Activated B cell treated with CpG ODN at 0.5 μM for 24 hours (primary cell): ENCODE results near the gene COL23A1. TPM values are rescaled to one million over a fixed set of nuclear protein-coding genes. Genes with fewer than 3 reads are reported as not detected.

ENCODE experiments used
- ATAC-seq: fragments of 200-7000 bp; cut with Tn5 transposase; one replicate; pipeline ENCODE4 v1.10.0; 2021; ENCODE audit warnings: low read depth, mild to moderate bottlenecking, moderate library complexity
- CTCF ChIA-PET: fragments of 350-600 bp; sonication (Branson Sonifier 250); formaldehyde crosslinking; loops from one replicate; lab custom pipeline; 2021; ENCODE audit warnings: antibody characterized with exemption; lab: Charles Lee
- POLR2A ChIA-PET: fragments of 350-600 bp; sonication (Branson Sonifier 250); formaldehyde crosslinking; loops from one replicate; lab custom pipeline; 2021; ENCODE audit warnings: antibody characterized with exemption; lab: Charles Lee
- DNase-seq: peaks from one replicate; pipeline ENCODE4 v3.0.0; 2022
- H3K27ac Mint-ChIP-seq: one replicate; pipeline ENCODE4 v1.8.0; 2020; ENCODE audit warnings: mixed read lengths
- H3K27me3 Mint-ChIP-seq: one replicate; pipeline ENCODE4 v1.8.0; 2021; ENCODE audit warnings: mixed read lengths
- H3K36me3 Mint-ChIP-seq: one replicate; pipeline ENCODE4 v1.8.0; 2021; ENCODE audit warnings: low read depth, mixed read lengths
- H3K4me1 Mint-ChIP-seq: one replicate; pipeline ENCODE4 v1.8.0; 2021; ENCODE audit warnings: mixed read lengths
- H3K4me3 Mint-ChIP-seq: one replicate; pipeline ENCODE4 v1.8.0; 2020; ENCODE audit warnings: mild to moderate bottlenecking, mixed read lengths
- H3K9me3 Mint-ChIP-seq: one replicate; pipeline ENCODE4 v1.8.0; 2020; ENCODE audit warnings: mixed read lengths
- intact Hi-C: fragments of 100-400 bp; cut with micrococcal nuclease; formaldehyde crosslinking; loops from one replicate; pipeline ENCODE4 v1.15.1; 2024
- total RNA-seq: library from RNA; stranded (reverse); gene quantifications from 2 replicates; pipeline ENCODE4 v1.2.3, GENCODE V29; 2022
- TF ChIP-seq, protein P1 (sequence below): fragments of 200-600 bp; IDR thresholded peaks from one replicate; pipeline ENCODE4 v1.8.0; 2022; ENCODE audit warnings: antibody characterized with exemption, mild to moderate bottlenecking

COL23A1 gene
- total RNA-seq, 1 donor from 2014 or later, result not detected

DNA sequence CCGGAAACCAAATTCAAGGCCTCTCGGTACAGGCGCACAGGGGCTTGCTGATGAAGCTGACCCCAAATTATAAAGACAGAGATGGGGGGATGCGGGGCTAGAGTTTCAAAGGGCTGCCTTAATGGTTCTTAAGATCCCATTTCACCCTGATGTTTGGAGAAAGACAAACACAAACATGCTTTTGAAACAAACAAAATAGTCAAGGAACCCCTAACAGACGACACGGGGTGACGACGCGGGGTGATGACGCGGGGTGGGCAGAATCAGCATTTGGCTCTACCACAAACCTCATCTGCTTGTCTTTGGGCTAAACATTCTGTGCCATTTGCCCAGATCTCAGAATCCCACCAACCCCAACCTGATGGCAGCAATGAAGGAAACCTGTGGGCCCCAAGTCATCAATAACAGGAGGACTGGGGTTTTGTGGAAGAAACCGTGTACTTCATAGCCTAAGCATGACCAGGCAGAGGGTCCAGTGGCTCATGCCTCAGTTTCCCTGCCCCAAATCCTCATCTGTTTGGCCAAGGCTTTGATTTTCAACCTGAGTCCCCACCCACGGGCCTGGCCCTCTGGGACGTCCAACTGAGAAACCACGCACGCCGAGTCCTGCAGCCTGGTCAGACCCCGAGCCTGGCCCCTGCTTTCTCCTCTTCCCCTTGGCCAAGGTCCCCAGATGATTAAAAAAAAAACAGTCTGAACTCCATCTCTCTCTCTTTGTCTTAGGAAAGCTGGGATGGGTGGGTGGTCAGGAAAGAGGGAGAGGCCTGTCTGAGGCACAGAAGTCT, 148.5 kb downstream of the COL23A1 start:
- Mint-ChIP-seq H3K36me3 (no peaks in the 10 kb centered on the region), H3K4me3 (no peak overlapping the region), H3K9me3 (no peaks in the 10 kb centered on the region), H3K27me3 (no peaks in the 10 kb centered on the region), H3K4me1 (peaks cover 10% of the 10 kb centered on the region), H3K27ac (no peak overlapping the region)
- intact Hi-C loops, result no loop called here
- TF ChIP-seq, protein P1, sequence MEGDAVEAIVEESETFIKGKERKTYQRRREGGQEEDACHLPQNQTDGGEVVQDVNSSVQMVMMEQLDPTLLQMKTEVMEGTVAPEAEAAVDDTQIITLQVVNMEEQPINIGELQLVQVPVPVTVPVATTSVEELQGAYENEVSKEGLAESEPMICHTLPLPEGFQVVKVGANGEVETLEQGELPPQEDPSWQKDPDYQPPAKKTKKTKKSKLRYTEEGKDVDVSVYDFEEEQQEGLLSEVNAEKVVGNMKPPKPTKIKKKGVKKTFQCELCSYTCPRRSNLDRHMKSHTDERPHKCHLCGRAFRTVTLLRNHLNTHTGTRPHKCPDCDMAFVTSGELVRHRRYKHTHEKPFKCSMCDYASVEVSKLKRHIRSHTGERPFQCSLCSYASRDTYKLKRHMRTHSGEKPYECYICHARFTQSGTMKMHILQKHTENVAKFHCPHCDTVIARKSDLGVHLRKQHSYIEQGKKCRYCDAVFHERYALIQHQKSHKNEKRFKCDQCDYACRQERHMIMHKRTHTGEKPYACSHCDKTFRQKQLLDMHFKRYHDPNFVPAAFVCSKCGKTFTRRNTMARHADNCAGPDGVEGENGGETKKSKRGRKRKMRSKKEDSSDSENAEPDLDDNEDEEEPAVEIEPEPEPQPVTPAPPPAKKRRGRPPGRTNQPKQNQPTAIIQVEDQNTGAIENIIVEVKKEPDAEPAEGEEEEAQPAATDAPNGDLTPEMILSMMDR, result no peak
- ChIA-PET CTCF (no interaction called here), POLR2A (no interaction called here)
- DNase-seq, result no peak
- no peak for ATAC-seq

DNA sequence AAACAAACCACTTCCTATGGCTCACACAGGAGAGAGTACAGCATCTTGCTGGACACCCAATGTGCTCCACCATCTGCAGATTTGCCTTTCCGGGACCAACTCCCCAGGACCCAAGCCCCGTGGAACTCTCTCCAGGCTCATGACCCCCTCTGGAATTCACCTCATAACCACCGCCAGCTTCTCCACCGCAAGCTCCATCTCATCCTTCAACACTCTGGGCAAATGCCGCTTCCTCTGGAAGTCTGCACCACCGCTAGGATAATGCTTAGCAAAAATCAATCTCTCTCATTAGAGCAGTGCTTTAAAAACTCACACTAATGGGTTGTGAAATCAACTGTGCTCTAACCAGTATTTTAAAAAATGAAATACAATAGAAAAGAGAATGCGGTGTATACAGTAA, 150.0 kb downstream of the COL23A1 start:
- Mint-ChIP-seq H3K4me1 (peaks cover 10% of the 10 kb centered on the region), H3K27ac (no peak overlapping the region), H3K27me3 (no peaks in the 10 kb centered on the region), H3K4me3 (no peak overlapping the region), H3K9me3 (no peaks in the 10 kb centered on the region), H3K36me3 (no peaks in the 10 kb centered on the region)
- intact Hi-C loops, result no loop called here
- ATAC-seq (no peak), DNase-seq (no peak)
- CTCF ChIA-PET, result no interaction called here
- TF ChIP-seq, protein P1, result no peak
- POLR2A ChIA-PET, result no interaction called here

DNA sequence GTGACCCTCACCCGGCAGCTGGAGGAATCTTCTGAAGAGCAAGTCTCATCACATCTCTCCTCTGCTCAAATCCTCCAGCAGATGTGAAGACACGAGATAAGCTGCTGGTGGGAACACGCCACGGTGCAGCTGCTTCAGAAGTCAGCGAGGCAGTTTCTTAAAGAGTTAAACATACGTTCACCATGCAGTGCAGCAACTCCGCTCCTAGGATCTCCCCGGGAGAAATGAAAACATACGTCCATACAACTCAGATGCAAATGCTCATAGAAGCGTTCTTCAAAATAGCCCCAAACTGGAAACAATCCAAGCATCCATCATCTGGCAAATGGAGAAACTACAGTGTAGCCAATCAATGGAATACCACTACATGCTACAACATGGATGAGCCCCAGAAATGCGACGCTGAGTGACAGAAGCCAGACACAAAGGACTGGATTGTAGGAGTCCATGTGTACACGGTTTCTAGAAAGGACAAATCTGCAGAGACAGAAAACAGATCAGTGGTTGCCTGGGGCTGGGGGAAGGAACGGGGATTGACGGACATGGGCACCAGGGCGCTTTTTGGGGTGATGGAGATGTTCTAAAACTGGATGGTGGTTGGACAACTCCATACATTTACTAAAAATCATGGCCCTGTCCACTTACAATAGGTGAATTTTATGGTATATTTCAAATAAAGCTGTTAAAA, 150.6 kb downstream of the COL23A1 start:
- no peaks in the 10 kb centered on the region for H3K27me3 Mint-ChIP-seq
- DNase-seq, result no peak
- H3K4me1 Mint-ChIP-seq, result peaks cover 10% of the 10 kb centered on the region
- H3K4me3 Mint-ChIP-seq, result no peak overlapping the region
- TF ChIP-seq, protein P1, result no peak
- POLR2A ChIA-PET, result no interaction called here
- H3K36me3 Mint-ChIP-seq, result no peaks in the 10 kb centered on the region
- ATAC-seq, result no peak
- CTCF ChIA-PET, result no interaction called here
- H3K27ac Mint-ChIP-seq, result no peak overlapping the region
- intact Hi-C loops, result no loop called here
- H3K9me3 Mint-ChIP-seq, result no peaks in the 10 kb centered on the region

DNA sequence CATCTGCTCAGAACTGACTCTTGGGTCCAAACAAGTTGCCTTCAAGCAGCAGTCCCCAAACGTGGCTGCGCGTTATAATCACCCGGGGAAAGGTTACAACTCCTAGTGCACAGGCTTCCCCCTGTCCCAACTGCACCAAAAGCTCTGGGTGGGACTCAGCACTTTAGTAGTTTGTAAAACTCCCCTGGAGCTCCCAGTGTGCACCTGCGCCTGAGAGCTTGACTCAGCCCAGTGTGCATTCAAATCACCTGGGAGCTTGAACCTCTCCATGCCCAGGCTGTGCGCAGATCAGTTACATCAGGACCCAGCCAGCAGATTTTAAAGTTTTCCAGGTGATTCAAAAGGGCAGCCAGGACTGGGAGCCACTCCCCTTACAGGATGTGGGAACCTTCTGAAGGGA, 151.4 kb downstream of the COL23A1 start:
- ChIA-PET POLR2A (no interaction called here), CTCF (no interaction called here)
- ATAC-seq (no peak), DNase-seq (no peak)
- Mint-ChIP-seq H3K4me3 (no peak overlapping the region), H3K36me3 (no peaks in the 10 kb centered on the region), H3K27ac (no peak overlapping the region), H3K4me1 (peaks cover 10% of the 10 kb centered on the region), H3K9me3 (no peaks in the 10 kb centered on the region), H3K27me3 (no peaks in the 10 kb centered on the region)
- TF ChIP-seq, protein P1, result no peak
- intact Hi-C loops, result no loop called here

DNA sequence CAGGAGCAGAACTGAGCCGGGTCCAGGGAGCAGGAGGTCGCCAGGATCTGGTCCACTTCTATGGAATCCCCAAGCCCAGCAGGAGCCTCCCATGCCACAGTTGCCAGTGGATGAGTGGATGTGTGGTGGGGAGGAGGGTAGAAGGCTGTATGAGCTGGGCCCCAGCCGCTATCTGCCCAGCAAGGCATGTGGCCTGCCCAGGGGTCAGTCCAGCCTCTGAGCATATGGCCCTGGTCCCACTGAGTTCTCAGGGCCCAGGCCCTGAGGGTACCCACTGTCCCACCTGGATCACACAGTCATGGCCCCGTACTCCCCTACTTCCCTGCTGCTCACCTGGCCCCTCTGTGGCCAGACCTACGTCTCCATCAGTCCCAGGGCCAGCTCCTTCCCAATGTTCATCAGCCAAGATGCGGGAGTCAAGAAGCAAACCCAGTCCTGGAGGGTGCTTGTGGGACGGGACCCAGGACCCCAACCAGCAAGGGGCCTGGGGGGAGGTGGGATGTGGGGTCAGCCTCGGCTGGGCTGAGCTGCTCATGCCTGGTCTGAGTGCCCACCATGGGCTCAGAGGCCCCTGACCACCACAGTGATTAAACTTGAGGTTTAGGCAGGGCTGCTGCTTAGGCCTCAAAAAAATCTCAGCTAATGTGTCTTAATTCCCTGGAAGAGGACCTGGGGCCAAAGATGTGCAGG, 152.7 kb downstream of the COL23A1 start:
- CTCF ChIA-PET, result no interaction called here
- TF ChIP-seq, protein P1, result no peak
- H3K9me3 Mint-ChIP-seq, result no peaks in the 10 kb centered on the region

More for the DNA sequence above, 152.7 kb downstream of the COL23A1 start:
- Mint-ChIP-seq H3K4me3 (no peak overlapping the region), H3K36me3 (no peaks in the 10 kb centered on the region), H3K27me3 (no peaks in the 10 kb centered on the region), H3K4me1 (peaks cover 2% of the 10 kb centered on the region), H3K27ac (no peak overlapping the region)
- DNase-seq (no peak), ATAC-seq (no peak)
- intact Hi-C loops, result no loop called here
- POLR2A ChIA-PET, result no interaction called here
